GM23248 (cell line): ENCODE results near the gene CFAP251. TPM values are rescaled to one million over a fixed set of nuclear protein-coding genes. Genes with fewer than 3 reads are reported as not detected.
A peak's percentile ranks its signal among the peaks of the same experiment; 100 is the strongest.

ENCODE experiments used
- DNase-seq: peaks from one replicate; pipeline ENCODE4 v3.0.0-alpha.2; 2015
- H2AFZ ChIP-seq: fragments of 200-600 bp; sonication (generic); 2 replicates; pipeline ENCODE4 v1.6.1; 2016; ENCODE audit warnings: antibody characterized with exemption
- H3F3A ChIP-seq: fragments of 200-600 bp; sonication (generic); 2 replicates; pipeline ENCODE4 v1.6.1; 2016; ENCODE audit warnings: mild to moderate bottlenecking, antibody characterized with exemption, mixed run types; ENCODE audit not compliant: insufficient read depth
- H3K27ac ChIP-seq: fragments of 200-600 bp; sonication (generic); 2 replicates; pipeline ENCODE4 v1.5.1; 2016; ENCODE audit warnings: mild to moderate bottlenecking
- H3K27me3 ChIP-seq: fragments of 200-600 bp; sonication (generic); replicated peaks from 2 replicates; pipeline ENCODE4 v1.6.1; 2016; ENCODE audit warnings: mild to moderate bottlenecking; ENCODE audit not compliant: insufficient read depth
- H3K36me3 ChIP-seq: fragments of 200-600 bp; sonication (generic); 2 replicates; pipeline ENCODE4 v1.6.1; 2016; ENCODE audit warnings: low read depth, mild to moderate bottlenecking
- H3K4me1 ChIP-seq: fragments of 200-600 bp; sonication (generic); 2 replicates; pipeline ENCODE4 v1.6.1; 2016; ENCODE audit warnings: mild to moderate bottlenecking; ENCODE audit not compliant: insufficient read depth
- H3K4me2 ChIP-seq: fragments of 200-600 bp; sonication (generic); one replicate; pipeline ENCODE4 v1.6.1; 2016; ENCODE audit warnings: mild to moderate bottlenecking; ENCODE audit not compliant: unreplicated experiment
- H3K4me3 ChIP-seq: fragments of 200-600 bp; sonication (generic); 2 replicates; pipeline ENCODE4 v1.5.1; 2016; ENCODE audit warnings: mild to moderate bottlenecking
- H3K79me2 ChIP-seq: fragments of 200-600 bp; sonication (generic); 2 replicates; pipeline ENCODE4 v1.6.1; 2016; ENCODE audit warnings: mild to moderate bottlenecking; ENCODE audit not compliant: insufficient read depth
- H3K9ac ChIP-seq: fragments of 200-600 bp; sonication (generic); 2 replicates; pipeline ENCODE4 v1.6.1; 2016; ENCODE audit warnings: mild to moderate bottlenecking
- H3K9me2 ChIP-seq: fragments of 200-600 bp; sonication (generic); 2 replicates; pipeline ENCODE4 v1.6.1; 2016; ENCODE audit warnings: mixed run types, mild to moderate bottlenecking, moderate library complexity; ENCODE audit not compliant: insufficient read depth
- H3K9me3 ChIP-seq: fragments of 200-600 bp; sonication (generic); one replicate; pipeline ENCODE4 v1.6.1; 2017; ENCODE audit warnings: low read depth
- H4K20me1 ChIP-seq: fragments of 200-600 bp; sonication (generic); 2 replicates; pipeline ENCODE4 v1.6.0; 2016; ENCODE audit not compliant: insufficient read depth
- EZH2 ChIP-seq: fragments of 200-600 bp; sonication (generic); IDR thresholded peaks from 2 replicates; pipeline ENCODE4 v1.6.1; 2018; ENCODE audit warnings: antibody characterized with exemption, mild to moderate bottlenecking; ENCODE audit not compliant: insufficient read depth, poor library complexity, severe bottlenecking
- EZH2phosphoT487 ChIP-seq: fragments of 200-600 bp; sonication (generic); IDR thresholded peaks from 2 replicates; pipeline ENCODE4 v1.6.1; 2018; ENCODE audit warnings: antibody characterized with exemption, moderate library complexity, mild to moderate bottlenecking, low read depth; ENCODE audit not compliant: insufficient read depth
- WGBS, 2 experiments: methylation state at CpG; one replicate each; pipeline ENCODE4 v1.1.6; 2015 to 2017; ENCODE audit warnings: low lambda C conversion rate in 2 of 2, low coverage in 1 of 2; ENCODE audit errors: missing lambda C conversion rate in 2 of 2; 5-methylcytosine and 5-hydroxymethylcytosine counted together
- in situ Hi-C: fragments of 300-500 bp; cut with MboI; formaldehyde crosslinking; loops from 2 replicates; pipeline ENCODE4 v1.15.0; 2020
- polyA plus RNA-seq: library from polyadenylated mRNA; unstranded; fragments of >200 nt; fragmentation: Nextera tagmentation; extraction: Ambion mirVana; gene quantifications from 2 replicates; pipeline ENCODE4 v1.2.1, GENCODE V29; 2016
- total RNA-seq: library from RNA; depleted of rRNA; stranded (reverse); fragments of >200 nt; shearing (Covaris generic); gene quantifications from 2 replicates; pipeline ENCODE4 v1.2.3, GENCODE V29; 2014

Gene CFAP251
- total and polyA plus RNA-seq, 2 experiments from 2014 or later: 0.58 to 1.6 TPM

- Histone ChIP-seq H3K9me3 (no peaks in the 10 kb centered on the region), H3K79me2 (no peaks in the 10 kb centered on the region)
These were observed 42.9 kb downstream of the CFAP251 start for GRCh38 chr12:121961195-121961879.

GRCh38 chr12:121963341-121964018, 45.1 kb downstream of the CFAP251 start:
- Histone ChIP-seq H3K79me2 (no peaks in the 10 kb centered on the region), H3K36me3 (peaks cover 11% of the 10 kb centered on the region; the same call in 1 of the 2 replicates), H3K9ac (no peak overlapping the region), H3K27ac (no peak overlapping the region), H3K27me3 (0 out of 2 replicates have a peak, but pooled peaks cover 10% of the 10 kb centered on the region), H3K4me1 (peaks cover 17% of the 10 kb centered on the region), H3K9me2 (no peaks in the 10 kb centered on the region), H3F3A (peaks cover 17% of the 10 kb centered on the region; the same call in 1 of the 2 replicates), H2AFZ (no peak overlapping the region), H4K20me1 (no peaks in the 10 kb centered on the region), H3K4me3 (no peak overlapping the region), H3K4me2 (no peak overlapping the region), H3K9me3 (no peaks in the 10 kb centered on the region)
- no peak for DNase-seq
- in situ Hi-C loops: no loop called here
- WGBS, 2 experiments: 93% methylated on average over 15 of the region's 15 CpGs
- TF ChIP-seq EZH2 (no peak), EZH2phosphoT487 (no peak)

More at GRCh38 chr12:121961195-121961879, 42.9 kb downstream of the CFAP251 start:
- 0 out of 2 replicates have a peak, but pooled peaks cover 11% of the 10 kb centered on the region for H3K36me3 ChIP-seq
- no peaks in the 10 kb centered on the region for H3K9me2 ChIP-seq
- H3K4me1 ChIP-seq: peaks cover 17% of the 10 kb centered on the region
- peaks cover 17% of the 10 kb centered on the region; the same call in 1 of the 2 replicates for H3F3A ChIP-seq
- no peak overlapping the region for H3K4me3 ChIP-seq
- H3K4me2 ChIP-seq: no peak overlapping the region
- DNase-seq: no peak
- H2AFZ ChIP-seq: no peak overlapping the region
- 95 to 97% methylated on average over 5 of the region's 5 CpGs for WGBS, 2 experiments
- in situ Hi-C loops: no loop called here
- TF ChIP-seq EZH2: no peak
- no peak overlapping the region for H3K27ac ChIP-seq
- H3K27me3 ChIP-seq: 0 out of 2 replicates have a peak, but pooled peaks cover 10% of the 10 kb centered on the region
- H3K9ac ChIP-seq: no peak overlapping the region
- no peaks in the 10 kb centered on the region for H4K20me1 ChIP-seq

GRCh38 chr12:121964813-121965643, 46.6 kb downstream of the CFAP251 start:
- H3K4me1 ChIP-seq: peaks cover 17% of the 10 kb centered on the region
- TF ChIP-seq EZH2: no peak
- TF ChIP-seq EZH2phosphoT487: peak; percentile 100
- H3K9ac ChIP-seq: no peak overlapping the region
- peak overlapping the region; percentile 10; the same call in 1 of the 2 replicates for H3K27ac ChIP-seq
- H3K9me2 ChIP-seq: no peaks in the 10 kb centered on the region
- H3F3A ChIP-seq: peaks cover 14% of the 10 kb centered on the region; the same call in 1 of the 2 replicates
- peaks cover 11% of the 10 kb centered on the region; the same call in 1 of the 2 replicates for H3K36me3 ChIP-seq
- 33% methylated on average over 9 of the region's 9 CpGs for WGBS, 2 experiments
- peak overlapping the region; percentile 21 for H3K4me2 ChIP-seq
- 0 out of 2 replicates have a peak, but pooled peaks cover 10% of the 10 kb centered on the region for H3K27me3 ChIP-seq
- DNase-seq: peak; percentile 90
- H3K9me3 ChIP-seq: no peaks in the 10 kb centered on the region
- no peaks in the 10 kb centered on the region for H3K79me2 ChIP-seq
- in situ Hi-C loops: no loop called here
- H3K4me3 ChIP-seq: no peak overlapping the region
- no peak overlapping the region for H2AFZ ChIP-seq
- H4K20me1 ChIP-seq: no peaks in the 10 kb centered on the region

GRCh38 chr12:121966959-121967358, 48.6 kb downstream of the CFAP251 start:
- H3K79me2 ChIP-seq: no peaks in the 10 kb centered on the region
- H3K9ac ChIP-seq: no peak overlapping the region
- in situ Hi-C loops: no loop called here
- no peak overlapping the region for H3K27ac ChIP-seq
- H4K20me1 ChIP-seq: no peaks in the 10 kb centered on the region
- H3K4me1 ChIP-seq: peaks cover 17% of the 10 kb centered on the region
- no peak for DNase-seq
- no peak overlapping the region for H2AFZ ChIP-seq
- TF ChIP-seq EZH2phosphoT487 (no peak), EZH2 (no peak)
- H3K9me3 ChIP-seq: no peaks in the 10 kb centered on the region
- no peaks in the 10 kb centered on the region for H3K9me2 ChIP-seq
- peaks cover 14% of the 10 kb centered on the region; the same call in 1 of the 2 replicates for H3F3A ChIP-seq
- no peak overlapping the region for H3K4me3 ChIP-seq
- H3K36me3 ChIP-seq: peaks cover 3% of the 10 kb centered on the region; the same call in 1 of the 2 replicates
- 0 out of 2 replicates have a peak, but pooled peaks cover 7% of the 10 kb centered on the region for H3K27me3 ChIP-seq
- H3K4me2 ChIP-seq: no peak overlapping the region
- 99 to 100% methylated on average over 5 of the region's 5 CpGs for WGBS, 2 experiments
